Retinal pigment epithelial cell (primary cell): ENCODE data around the gene CXCR5.

Source experiments
- DNase-seq: peaks from one replicate; pipeline ENCODE4 v3.0.0-alpha.2; 2010; ENCODE audit warnings: low read depth
- H3K4me3 ChIP-seq: 2 replicates; pipeline ENCODE4 v1.5.1; 2011; ENCODE audit warnings: mild to moderate bottlenecking, low read length, control low read depth, moderate library complexity
- CTCF ChIP-seq: conservative IDR thresholded peaks from 2 replicates; pipeline ENCODE4 v1.5.1; 2011; ENCODE audit warnings: low read depth, low read length, control low read depth, inconsistent platforms

The CXCR5 gene

GRCh38 chr11:118913411-118914125, 29.9 kb downstream of the CXCR5 start:
- TF ChIP-seq CTCF: no peak
- no peak for DNase-seq
- H3K4me3 ChIP-seq: no peak overlapping the region

GRCh38 chr11:118914178-118914918, 30.7 kb downstream of the CXCR5 start:
- no peak for DNase-seq
- no peak for TF ChIP-seq CTCF
- H3K4me3 ChIP-seq: no peak overlapping the region

GRCh38 chr11:118914987-118915386, 31.3 kb downstream of the CXCR5 start:
- no peak overlapping the region for H3K4me3 ChIP-seq
- no peak for TF ChIP-seq CTCF
- DNase-seq: no peak

GRCh38 chr11:118915396-118915795, 31.7 kb downstream of the CXCR5 start:
- DNase-seq: no peak
- H3K4me3 ChIP-seq: no peak overlapping the region
- TF ChIP-seq CTCF: no peak

- TF ChIP-seq CTCF: no peak
- no peak overlapping the region for H3K4me3 ChIP-seq
- DNase-seq: no peak
Observed at GRCh38 chr11:118915941-118916841, 32.5 kb downstream of the CXCR5 start.

- no peak for TF ChIP-seq CTCF
- H3K4me3 ChIP-seq: no peak overlapping the region
- DNase-seq: no peak
Observed at GRCh38 chr11:118916842-118917388, 33.2 kb downstream of the CXCR5 start.
